NCI-H345 treated with DMSO at 0.1 percent for 48 hours (cell line): ENCODE results near the gene PSMD11.

Source experiments
- DNase-seq: peaks from one replicate; lab custom pipeline; 2025; ENCODE audit not compliant: unreplicated experiment; lab: John Stamatoyannopoulos, UW

The PSMD11 gene

DNA sequence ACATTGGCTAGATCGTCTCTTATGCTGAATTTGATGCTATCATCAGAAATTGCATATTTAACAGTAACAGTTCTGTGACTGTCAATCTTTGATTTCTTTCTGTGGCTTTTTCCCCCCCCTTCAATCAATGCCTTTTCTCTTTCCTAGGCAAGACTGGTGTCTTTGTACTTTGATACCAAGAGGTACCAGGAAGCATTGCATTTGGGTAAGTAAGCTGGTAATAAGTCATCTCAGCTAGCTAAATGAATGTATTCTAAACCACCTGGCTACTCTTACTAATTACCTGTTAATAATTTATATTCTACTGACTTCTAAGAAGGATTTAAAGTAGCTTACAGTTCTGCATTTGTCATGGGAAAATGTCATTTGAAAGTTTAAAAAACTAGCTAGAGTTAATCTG, 20.1 kb downstream of the PSMD11 start:
- no peak for DNase-seq

DNA sequence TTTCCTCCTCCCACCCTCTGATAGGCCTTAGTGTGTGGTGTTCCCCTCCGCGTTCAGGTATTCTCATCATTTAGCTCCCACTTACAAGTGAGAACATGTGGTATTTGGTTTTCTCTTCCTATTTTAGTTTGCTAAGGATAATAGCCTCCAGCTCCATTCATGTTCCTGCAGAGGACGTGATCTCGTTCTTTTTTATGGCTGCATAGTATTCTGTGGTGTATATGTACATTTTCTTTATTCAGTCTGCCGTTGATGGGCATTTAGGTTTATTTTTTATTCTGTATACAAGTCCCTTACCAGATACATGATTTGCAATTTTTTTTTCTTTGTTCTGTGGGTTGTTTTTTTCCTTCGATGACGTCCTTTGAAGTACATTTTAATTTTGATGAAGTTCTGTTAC, 23.6 kb downstream of the PSMD11 start:
- no peak for DNase-seq

DNA sequence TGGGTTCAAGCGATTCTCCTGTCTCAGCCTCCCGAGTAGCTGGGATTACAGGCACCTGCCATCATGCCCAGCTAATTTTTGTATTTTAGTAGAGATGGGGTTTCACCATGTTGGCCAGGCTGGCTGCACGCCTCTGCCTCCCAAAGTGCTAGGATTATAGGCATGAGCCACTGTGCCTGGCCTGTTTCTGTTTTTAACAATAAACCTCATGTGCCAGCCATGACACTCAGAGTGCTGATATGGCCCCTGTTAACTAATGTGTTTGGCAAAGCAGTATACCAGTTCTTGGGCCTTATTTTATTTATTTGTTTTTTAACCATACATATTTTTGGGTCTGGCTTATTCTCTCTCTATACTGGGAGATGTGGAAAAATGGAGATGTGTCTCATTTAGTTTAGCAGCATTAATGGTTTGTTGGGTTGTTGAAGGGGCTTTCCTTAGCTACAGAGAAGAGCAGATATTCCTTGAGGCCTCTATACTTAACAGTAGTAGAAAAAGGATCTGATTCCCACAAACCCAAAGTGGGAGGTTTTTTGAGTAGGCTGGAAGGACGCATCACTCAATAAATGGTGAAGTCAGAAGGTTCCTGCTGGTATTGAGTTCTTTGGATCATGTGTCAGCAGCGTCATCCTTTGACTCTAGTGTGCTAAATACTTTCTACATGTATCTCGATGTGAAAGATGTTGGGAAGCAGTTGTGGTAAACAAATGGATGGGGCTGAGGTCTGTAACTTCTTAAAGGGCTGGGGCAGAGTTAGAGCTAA, 26.3 kb downstream of the PSMD11 start:
- no peak for DNase-seq

DNA sequence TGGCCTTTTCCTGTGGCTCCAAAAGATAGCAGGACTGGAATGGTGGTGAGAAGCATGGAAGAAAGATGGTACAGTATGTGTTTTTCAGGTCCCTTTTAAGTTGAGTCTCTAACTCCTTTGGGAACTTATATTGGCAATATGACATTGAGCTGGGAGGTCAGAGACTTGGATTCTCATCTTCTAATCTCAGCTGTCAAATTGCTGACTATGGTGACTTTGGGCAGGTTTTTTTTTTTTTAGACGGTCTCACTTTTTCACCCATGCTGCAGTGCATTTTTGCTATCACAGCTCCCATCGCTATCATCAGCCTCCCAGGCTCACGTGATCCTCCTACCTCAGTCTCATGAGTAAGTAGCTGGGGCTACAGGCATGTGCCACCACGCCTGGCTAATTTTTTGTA, 27.3 kb downstream of the PSMD11 start:
- no peak for DNase-seq

DNA sequence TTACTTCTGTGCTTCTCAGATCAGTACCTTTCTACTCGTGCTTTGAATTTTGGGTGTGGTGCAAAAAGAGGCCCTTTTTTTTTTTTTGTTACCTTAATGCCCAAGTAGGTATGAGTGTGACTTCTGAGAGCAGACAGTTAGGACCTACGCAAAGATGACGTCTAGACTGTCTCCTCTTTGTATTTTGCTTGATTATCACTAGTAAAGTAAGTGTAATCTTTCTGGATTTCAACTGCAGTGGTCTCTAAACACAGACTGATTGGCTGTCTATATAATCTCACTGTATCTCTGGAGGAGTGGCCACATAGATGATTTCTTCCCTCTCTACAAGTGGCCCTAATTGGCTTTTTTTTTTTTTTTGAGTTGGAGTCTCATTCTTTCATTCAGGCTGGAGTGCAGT, 30.9 kb downstream of the PSMD11 start:
- no peak for DNase-seq

DNA sequence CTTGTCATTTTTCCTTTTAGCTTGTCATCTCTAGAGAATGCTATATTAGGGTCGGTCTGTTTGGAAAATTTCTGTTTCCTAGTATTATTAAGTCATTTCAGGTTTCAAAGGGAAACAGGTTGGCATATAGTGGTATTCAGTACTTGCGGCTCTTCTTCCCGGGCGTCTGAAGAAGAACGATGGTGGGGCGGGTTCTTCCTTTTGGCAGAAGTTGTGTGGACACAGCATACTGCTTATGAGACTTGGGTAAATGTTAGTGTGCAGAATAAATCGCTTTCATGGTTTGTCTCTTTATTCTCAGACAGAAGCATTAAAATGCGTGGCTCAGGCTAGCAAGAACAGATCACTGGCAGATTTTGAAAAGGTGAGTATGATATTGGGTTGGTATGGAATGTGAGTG, 32.9 kb downstream of the PSMD11 start:
- DNase-seq = no peak

DNA sequence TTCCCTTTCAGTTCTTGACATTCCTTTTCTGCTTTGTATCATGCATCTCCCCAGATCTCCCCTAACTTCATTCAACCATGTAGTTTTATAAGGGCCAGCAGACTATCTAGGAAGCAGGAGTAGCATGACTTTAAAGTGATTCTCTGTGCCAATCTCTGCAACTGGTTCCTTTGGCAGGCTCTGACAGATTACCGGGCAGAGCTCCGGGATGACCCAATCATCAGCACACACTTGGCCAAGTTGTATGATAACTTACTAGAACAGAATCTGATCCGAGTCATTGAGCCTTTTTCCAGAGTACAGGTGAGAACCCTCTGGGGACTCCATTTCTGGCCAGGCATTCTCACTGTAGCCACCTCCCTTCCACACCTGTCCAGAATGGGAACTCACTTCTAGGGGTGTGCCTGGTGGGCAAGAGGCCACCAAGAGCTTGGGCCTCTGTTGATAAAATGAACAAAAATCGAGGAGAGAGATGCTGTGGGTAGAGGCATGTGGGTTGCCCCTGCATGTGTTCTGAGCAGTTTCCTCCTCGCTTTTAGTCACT, 34.8 kb downstream of the PSMD11 start:
- no peak for DNase-seq

DNA sequence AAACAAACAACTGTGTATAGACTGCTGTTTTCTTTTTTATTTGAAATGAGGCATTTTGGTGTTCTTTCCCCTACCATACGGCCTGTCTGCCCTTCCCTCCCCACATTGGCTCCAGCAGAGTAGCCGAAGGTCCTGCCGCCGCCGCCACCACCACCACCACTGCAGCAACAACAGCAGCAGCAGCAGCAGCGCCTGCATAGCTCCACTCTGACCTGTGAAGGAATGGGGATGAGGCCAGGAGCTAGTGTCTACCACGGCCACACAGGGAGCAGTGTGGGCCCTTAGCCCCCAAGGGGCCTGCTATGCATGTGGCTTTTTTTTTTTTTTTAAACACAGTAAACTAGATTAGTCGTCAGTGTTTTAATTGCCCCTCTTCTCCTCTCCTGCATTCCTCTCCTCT, 36.9 kb downstream of the PSMD11 start:
- no peak for DNase-seq

DNA sequence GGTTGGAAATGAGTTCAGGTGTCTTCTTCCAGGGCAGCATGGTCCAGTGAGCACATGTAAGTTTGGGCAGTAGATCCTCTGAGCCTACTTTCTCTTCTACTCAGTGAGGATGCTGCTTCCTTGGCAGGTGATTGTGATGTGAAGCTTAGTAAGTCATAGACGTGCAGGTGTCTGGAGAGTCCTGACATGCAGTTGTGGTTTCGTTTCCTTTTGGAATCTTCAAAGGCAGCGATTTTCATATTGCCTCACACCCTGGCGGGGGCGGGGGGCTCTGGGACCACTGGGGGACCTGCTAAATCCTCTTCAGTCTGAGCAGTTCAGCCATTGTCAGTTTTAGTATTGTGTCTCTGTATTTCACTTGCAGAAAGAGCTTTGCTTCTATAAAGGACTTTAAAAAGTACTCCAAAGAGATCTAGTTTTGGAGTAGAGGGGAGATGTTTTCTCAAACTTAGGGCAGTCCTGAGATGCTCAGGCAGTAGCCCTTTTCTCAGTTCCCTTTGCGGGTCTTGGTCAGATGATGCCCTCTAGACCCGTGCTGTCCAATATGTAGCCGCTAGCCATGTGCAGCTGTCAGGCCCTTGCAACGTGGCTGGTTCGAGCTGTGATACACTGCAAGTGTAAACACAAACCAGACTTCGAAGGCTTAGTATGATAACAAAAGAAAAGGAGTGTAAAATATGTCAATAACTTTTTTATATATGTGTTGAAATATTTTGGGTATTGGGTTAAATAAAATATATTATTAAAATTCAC, 38.4 kb downstream of the PSMD11 start:
- DNase-seq = no peak

DNA sequence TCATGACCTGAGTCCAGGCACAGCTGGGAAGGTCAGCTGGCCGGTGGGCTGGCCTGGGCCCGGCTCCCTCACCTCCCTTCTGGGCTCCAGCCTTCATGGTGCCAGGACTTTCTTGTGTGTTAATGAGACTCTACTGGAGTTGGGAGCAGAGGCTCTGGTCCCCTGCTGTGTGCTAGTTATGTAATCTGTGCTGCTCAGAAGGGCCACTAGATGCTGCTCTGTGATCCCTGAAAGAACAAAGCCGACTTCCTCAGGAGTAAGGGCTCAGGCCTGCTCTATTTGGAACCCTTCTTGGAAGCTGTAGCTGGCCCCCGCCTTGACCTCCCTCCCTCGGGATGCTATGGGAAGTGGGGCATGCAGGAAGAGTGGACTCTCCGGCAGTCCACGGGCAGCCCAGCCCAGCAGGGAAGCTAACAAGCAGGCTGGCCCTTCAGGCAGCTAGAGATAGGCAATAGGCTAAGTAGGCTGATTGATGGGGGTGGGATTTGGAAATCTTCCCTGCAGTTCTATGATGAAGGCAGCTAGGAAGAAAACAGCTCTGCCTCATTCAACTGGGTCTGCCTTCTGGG, 39.2 kb downstream of the PSMD11 start:
- peak; percentile 56 for DNase-seq

DNA sequence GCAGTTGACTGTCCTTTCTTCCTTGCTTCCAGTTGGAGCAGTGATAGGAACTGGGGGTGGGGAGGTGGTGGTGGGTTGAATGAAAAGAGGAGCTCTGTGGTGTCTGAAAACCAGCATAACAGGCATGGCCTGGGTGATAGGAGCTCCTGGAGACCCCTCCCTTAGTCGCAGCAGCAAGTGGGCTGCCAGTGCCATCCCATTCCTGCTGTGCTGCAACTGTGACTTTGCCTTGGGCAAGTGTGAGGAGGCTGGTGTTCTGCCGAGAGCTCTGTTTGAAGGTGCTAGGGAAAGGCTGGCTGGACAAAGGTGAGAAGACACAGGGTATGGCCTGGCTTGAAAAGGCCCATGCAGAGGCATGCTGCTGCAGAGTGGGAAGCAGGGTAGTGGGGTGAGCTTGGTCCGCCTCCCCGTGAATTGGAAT, 39.7 kb downstream of the PSMD11 start:
- no peak for DNase-seq

DNA sequence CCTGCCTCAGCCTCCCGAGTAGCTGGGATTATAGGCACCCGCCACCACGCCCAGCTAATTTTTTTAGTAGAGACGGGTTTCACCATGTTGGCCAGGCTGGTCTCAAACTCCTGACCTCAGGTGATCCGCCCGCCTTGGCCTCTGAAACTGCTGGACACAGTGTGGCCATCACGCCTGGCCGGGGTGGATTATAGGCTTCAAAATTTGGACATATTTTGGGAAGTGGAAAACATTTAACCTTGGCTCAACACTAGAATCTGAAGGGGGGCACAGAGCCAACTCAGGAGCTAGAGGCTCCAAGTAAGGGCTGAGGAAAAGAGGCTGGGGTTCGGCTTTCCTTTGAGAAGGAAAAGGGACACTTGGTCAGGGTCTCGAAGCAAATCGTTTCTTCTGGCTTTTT, 40.3 kb downstream of the PSMD11 start:
- no peak for DNase-seq

DNA sequence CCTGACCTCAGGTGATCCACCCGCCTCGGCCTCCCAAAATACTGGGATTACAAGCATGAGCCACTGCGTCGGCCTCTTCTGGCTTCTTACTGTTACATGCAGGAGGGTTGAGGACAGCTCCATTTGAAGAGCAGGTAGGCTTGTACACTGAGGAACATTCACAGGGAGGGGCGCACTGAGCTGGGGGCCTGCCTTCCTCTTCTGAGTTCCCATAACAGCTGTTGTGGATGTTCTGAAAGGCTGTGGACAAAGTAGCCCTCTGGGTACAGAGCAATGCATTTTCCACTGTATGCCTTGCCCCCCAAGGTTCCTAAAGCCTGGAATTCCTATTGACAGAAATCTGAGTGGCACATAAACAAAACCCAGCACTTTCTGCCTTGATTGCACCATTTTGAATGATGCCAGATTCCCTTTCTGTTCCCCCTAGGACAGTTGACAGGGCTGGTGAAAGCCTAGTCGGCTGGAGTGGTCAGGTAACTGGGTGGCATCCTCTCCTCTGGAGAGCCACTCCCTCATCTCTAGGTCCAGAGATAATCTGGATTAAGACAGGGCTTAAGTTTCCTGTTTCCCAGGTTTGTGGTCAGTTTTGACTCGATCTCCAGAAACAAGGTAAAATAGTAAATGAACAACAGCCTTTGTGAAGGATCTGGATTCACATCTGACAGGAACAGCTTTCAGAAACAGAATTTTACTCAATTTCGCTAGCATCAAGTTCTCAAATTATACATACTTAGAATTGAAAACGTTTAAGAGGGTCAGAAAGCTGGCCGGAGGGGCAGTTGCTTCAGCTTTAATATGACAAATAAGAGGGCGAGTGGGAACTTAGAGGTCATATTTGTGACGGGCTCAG, 41.2 kb downstream of the PSMD11 start:
- DNase-seq = no peak

DNA sequence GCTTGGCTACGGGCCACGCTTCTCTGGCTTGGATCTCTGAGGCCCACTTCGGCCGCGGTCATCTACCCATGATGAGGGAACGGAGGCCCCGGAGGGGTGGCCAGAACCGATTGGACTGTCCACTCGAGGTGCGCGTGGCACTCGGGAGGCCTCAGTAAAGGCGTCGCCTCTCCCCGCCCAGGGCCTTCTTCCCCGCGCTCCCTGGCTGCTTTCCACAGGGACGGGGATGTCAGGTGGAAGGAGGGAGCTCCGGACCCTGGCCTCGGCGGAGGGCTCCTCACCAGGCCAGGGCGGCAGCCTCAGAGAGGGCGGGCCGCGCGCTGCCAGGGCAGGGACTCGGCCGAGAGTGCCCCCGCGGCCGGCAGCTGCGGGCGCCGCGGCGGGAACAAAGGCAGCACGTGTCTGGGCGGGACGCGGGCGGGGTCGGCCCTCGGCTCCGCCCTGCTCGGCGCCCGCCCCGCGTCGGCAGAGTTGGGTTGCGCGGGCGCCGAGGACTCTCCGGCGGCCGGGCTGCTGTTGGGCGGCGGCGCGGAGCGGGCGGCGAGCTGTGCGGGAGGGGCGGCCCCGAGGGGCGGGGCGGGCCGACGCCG, 41.9 kb downstream of the PSMD11 start:
- DNase-seq = peak; percentile 76

DNA sequence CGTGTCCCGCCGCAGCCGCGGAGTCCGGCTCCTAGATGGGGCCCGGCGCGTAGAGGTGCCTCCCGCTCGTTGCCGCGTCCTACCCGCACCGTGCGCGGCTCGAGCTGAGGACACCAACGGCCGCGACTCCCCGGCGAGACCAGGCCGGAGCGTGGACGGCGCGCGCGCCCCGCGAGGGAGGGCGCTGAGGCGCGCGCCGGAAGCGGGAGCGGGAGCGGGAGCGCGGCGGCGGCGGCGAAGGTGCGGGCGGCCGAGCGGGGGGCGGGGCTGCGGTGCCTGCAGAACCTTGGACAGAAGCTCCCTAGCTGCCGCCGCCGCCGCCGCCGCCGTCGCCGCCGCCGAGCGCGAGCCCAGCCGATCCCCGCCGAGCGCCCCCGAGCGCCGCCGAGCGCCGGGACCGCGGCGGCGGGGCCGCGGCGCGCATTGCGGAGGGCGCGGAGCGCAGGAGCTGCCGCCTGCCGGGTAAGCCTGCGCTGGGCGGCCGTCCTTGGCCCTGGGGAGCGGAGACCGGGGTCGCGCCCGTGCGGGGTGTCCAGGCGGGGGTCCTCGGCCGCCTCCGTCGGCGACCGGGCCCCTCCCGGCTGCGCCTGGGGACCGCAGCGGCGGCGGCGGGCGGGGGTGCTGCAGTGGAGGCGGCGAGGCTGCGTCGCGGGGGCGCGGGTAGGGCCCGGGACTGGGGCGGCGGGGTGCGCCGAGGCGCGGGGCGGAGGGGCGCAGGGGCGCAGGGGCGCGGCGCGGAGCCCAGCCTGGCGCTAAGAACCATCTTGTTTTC, 42.6 kb downstream of the PSMD11 start, which contains the start of gene CDK5R1:
TSS of gene CDK5R1 (plus strand) at position 293 of the 772 bp plus-strand sequence. CDS start 628 bp downstream, outside the sequence.
- peak; percentile 48 for DNase-seq

DNA sequence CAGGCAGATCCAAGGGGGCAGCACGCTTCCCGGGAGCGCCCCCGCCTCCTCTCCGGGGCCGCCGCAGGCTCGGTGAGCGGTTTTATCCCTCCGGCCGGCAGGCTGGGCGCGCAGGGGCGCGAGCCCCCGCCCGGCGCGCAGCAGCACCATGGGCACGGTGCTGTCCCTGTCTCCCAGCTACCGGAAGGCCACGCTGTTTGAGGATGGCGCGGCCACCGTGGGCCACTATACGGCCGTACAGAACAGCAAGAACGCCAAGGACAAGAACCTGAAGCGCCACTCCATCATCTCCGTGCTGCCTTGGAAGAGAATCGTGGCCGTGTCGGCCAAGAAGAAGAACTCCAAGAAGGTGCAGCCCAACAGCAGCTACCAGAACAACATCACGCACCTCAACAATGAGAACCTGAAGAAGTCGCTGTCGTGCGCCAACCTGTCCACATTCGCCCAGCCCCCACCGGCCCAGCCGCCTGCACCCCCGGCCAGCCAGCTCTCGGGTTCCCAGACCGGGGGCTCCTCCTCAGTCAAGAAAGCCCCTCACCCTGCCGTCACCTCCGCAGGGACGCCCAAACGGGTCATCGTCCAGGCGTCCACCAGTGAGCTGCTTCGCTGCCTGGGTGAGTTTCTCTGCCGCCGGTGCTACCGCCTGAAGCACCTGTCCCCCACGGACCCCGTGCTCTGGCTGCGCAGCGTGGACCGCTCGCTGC, 43.3 kb downstream of the PSMD11 start:
- no peak for DNase-seq

DNA sequence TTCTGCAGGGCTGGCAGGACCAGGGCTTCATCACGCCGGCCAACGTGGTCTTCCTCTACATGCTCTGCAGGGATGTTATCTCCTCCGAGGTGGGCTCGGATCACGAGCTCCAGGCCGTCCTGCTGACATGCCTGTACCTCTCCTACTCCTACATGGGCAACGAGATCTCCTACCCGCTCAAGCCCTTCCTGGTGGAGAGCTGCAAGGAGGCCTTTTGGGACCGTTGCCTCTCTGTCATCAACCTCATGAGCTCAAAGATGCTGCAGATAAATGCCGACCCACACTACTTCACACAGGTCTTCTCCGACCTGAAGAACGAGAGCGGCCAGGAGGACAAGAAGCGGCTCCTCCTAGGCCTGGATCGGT, 43.9 kb downstream of the PSMD11 start:
- DNase-seq = no peak

DNA sequence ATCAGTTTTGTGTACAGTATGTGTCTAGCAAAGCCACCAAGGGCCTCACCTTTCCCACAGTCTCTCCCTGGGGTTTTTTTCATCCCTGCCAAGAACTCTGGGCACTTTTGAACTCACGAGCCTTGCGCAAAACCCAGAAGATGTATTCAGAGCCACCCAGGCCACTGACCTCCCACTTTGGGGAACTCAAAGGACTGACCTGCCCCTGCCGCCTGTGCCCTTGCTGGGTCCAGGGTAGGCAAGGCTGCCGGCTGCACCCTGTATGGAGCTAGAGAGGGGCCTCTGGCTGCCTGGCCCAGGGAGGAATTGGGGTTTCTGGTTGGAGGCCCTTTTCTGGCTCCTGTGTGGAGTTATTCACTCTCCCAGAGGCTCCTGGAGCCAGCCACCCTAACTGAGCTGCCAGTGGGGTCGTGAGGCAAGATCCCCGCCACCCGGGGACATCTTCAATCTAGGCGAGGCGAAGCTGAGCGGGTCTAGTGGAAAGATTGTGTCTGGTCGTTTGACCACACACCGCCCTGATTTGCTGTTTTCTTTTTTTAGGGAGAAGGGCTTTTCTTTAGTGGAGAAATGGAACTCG, 44.4 kb downstream of the PSMD11 start:
- no peak for DNase-seq
